ENCODE data around the gene HNRNPDL.
A peak's percentile ranks its signal among the peaks of the same experiment; 100 is the strongest.
"Not testable (repeated sequence)": the region's sequence is repeated elsewhere in the genome, so short reads cannot be mapped to it uniquely, and the experiment has no call there.

Gene HNRNPDL

DNA sequence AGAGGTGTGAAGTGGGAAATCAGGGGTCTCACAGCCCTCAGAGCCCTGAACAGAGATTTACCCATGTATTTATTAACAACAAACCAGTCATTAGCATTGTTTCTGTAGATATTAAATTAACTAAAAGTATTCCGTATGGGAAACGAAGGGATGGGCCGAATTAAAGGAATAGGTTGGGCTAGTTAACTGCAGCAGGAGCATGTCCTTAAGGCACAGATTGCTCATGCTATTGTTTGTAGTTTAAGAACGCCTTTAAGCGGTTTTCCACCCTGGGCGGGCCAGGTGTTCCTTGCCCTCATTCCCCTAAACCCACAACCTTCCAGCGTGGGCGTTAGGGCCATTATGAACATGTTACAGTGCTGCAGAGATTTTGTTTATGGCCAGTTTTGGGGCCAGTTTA is 44.0 kb downstream of the HNRNPDL start:
- not testable (repeated sequence) for DNase-seq (ENCODE audit: low spot score)

- DNase-seq (ENCODE audit: low spot score), result no peak
Measured at GRCh38 chr4:82382751-82383150, 47.5 kb downstream of the HNRNPDL start.

DNA sequence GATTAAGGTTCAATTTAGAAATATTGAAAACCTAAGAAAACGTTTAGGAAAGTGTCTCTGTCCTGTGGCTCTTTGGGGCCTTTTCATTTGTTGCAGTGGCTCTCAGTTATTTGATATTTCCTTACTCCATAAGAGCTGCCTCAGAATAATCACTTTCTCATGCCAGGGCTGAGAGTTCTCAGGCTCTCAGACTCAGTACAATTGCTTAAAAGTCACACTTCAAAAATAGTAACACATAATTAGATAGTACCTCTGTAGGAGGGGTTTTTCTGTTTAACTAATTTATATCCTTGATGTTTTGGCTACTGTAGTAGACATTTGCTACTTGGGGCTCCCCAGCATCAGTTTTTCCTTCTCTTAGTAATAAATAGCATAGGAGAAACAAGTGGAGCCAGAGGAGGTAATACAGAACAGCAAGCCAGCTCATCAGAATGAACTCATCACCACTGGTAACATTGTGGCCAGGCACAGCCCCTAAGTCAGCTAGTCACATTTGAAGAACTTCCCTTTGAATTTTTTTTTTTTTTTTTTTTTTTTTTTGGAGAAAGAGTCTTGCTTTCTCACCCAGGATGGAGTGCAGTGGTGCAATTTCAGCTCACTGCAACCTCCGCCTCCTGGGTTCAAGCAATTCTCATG is 48.5 kb downstream of the HNRNPDL start:
- peak; percentile 22 for DNase-seq (ENCODE audit: low spot score)

DNA sequence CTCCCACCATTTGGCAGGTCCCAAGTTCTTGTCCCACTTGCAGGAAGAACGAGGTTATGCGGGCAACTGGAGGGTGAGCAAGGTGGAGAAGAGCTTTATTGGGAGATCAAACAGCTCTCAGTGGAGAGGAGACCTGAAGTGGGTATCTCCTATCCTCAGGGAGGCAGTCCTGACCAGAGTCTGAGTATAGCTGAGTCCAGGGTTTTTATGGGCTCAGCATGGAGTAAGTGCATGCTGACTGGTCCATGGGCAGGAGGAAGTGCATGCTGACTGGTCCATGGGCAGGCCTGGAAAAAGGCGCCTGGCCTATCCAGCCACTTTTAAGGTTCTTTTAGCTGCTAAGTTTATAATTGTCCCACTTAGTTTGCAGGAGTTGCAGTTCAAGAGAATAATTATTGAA is 49.0 kb downstream of the HNRNPDL start:
- no peak for DNase-seq (ENCODE audit: low spot score)

GRCh38 chr4:82380831-82381230 is 49.4 kb downstream of the HNRNPDL start:
- no peak for DNase-seq (ENCODE audit: low spot score)

DNA sequence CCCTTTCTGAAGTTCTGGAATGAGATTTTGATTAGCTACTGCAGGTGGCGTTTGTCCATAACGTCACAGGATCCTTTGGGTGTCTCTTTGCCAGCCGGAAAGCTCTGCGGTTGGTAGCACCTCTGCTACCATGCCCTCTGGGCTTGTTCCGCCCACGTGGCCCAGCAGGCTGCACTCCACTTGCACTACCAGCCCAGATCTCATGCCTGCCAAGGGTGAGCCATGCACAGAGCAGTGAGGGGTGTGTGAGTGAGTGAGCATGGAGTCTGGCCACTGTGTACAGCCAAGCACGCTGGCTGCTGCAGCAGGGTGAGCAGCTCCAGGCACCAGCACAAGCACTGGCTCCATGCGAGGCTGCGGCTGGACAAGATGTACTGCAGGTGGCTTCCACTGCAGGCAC is 49.9 kb downstream of the HNRNPDL start:
- DNase-seq (ENCODE audit: low spot score), result no peak

DNA sequence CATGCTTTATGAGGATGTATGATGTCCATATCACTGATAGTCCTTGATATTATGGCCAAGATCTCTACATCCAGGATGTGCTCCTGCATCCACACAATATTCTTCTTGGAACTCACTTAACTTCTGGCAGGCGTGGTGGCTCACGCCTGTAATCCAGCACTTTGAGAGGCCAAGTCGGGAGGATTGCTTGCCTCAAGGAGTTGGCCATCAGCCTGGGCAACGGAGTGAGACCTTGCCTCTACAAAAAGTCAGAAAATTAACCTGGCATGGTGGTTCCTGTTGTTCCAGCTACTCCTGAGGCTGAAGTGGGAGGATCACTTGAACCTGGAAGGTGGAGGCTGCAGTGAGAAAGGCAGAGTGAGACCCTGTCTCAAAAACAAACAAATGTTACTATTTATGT is 54.2 kb downstream of the HNRNPDL start:
- no peak for DNase-seq (ENCODE audit: low spot score)

GRCh38 chr4:82373816-82374625 is 56.2 kb downstream of the HNRNPDL start, which contains the start of gene HNRNPD:
Gene HNRNPD, minus strand, starts transcription at chr4:82373991. Its CDS starts 313 bp downstream, at chr4:82373678.
- peak; percentile 97 for DNase-seq (ENCODE audit: low spot score)

GRCh38 chr4:82373486-82373815 is 56.8 kb downstream of the HNRNPDL start:
- peak; percentile 25 for DNase-seq (ENCODE audit: low spot score)

Data from AG20443 (cell line).